Measurements from ENCODE around the gene HPS4.

DNA sequence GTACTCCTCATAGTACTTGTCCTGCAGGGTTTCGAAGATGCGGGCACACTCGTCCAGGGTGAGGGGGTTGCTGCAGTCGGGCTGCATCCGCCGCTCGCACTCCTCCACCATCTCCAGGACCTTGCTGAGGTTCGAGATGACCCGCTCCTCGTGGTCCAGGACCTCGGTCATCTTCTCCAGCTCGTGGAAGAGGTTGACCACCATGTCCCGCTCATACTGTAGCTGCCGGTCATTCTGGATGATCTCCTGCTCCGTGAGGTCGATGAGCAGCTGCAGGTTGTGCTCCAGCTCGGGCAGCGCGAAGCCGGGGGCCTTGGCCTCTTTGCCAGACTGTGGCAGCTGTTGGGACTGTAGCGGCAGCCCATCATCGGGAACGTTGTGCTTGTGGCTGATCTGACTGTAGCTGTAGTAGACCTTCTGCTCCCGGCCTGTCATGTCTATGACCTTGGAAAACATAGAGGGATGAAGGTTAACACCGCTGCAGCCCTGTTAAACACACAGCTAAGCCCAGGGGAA lies 15.7 kb upstream of the HPS4 start:
- TF ChIP-seq CTCF (IDR thresholded peaks at IDR 0.05; ENCODE audit: low read depth, low read length, poor library complexity, severe bottlenecking) = no peak
- no peak for TF ChIP-seq EZH2phosphoT487 (IDR thresholded peaks at IDR 0.05; ENCODE audit: borderline replicate concordance, low read length)
